ENCODE results near the gene CSF3R. TPM values are rescaled to one million over a fixed set of nuclear protein-coding genes. Genes with fewer than 3 reads are reported as not detected.

CSF3R gene
- total RNA-seq, 1 experiment from 2014 or later: not detected

GRCh38 chr1:36523230-36523495 lies 40.5 kb upstream of the CSF3R start:
- Mint-ChIP-seq H3K27ac (no peak overlapping the region), H3K4me3 (no peak overlapping the region), H3K9me3 (no peaks in the 10 kb centered on the region), H3K4me1 (peaks cover 27 to 30% of the 10 kb centered on the region in 2 experiments), H3K27me3 (ENCODE audit: low read depth) (no peaks in the 10 kb centered on the region), H3K36me3 (ENCODE audit: insufficient read depth in 1 of 3, low read depth in 3 of 3) (no peaks in the 10 kb centered on the region)
- H2BK20ac ChIP-seq (ENCODE audit: low read depth, low read length, poor library complexity, severe bottlenecking): no peak overlapping the region
- H3K27ac ChIP-seq (ENCODE audit: insufficient read length, low read depth, low read length): no peak overlapping the region
- no peak overlapping the region for H3K9ac ChIP-seq (ENCODE audit: extremely low read depth, insufficient read length, low read length)
- H4K8ac ChIP-seq (replicated peaks; ENCODE audit: insufficient read length, low read depth, low read length): no peak overlapping the region
- no peak overlapping the region for H2BK5ac ChIP-seq (ENCODE audit: insufficient read length, low read length)
- no peak overlapping the region for H2AFZ ChIP-seq (ENCODE audit: low read length)
- no peak overlapping the region for H4K91ac ChIP-seq (ENCODE audit: insufficient read length, low read depth, low read length)
- DNase-seq: no peak
- no peak overlapping the region for H3K4me2 ChIP-seq (ENCODE audit: insufficient read depth, insufficient read length, low read length)
- no peaks in the 10 kb centered on the region for H3K79me2 ChIP-seq (ENCODE audit: insufficient read depth, low read length)
- no peak overlapping the region for H2BK120ac ChIP-seq (ENCODE audit: low read depth, low read length, poor library complexity, severe bottlenecking)
- H3K23me2 ChIP-seq (ENCODE audit: insufficient read length, low read depth, low read length, poor library complexity, severe bottlenecking): no peaks in the 10 kb centered on the region
- H3K56ac ChIP-seq (ENCODE audit: insufficient read length, low read depth, low read length): no peak overlapping the region
- H3K4me1 ChIP-seq (ENCODE audit: insufficient read depth, low read length): peaks cover 8% of the 10 kb centered on the region; the same call in 1 of the 2 replicates
- H3T11ph ChIP-seq (ENCODE audit: low read length): no peak overlapping the region
- no peaks in the 10 kb centered on the region for H3K9me3 ChIP-seq (ENCODE audit: control insufficient read depth, low read depth, low read length)
- H4K5ac ChIP-seq (ENCODE audit: insufficient read length, low read depth, low read length): no peak overlapping the region
- H3K14ac ChIP-seq (ENCODE audit: insufficient read depth, low read length): no peak overlapping the region
- H2AK5ac ChIP-seq (ENCODE audit: insufficient read length, low read length): no peak overlapping the region
- H3K18ac ChIP-seq (ENCODE audit: insufficient read length, low read depth, low read length): no peak overlapping the region
- H3K79me1 ChIP-seq (ENCODE audit: insufficient read depth, low read depth, low read length, poor library complexity, severe bottlenecking): no peaks in the 10 kb centered on the region
- H3K27me3 ChIP-seq (ENCODE audit: insufficient read depth, low read length): no peaks in the 10 kb centered on the region
- TF ChIP-seq CTCF (conservative IDR thresholded peaks at IDR 0.05): no peak
- no peak overlapping the region for H2BK15ac ChIP-seq (ENCODE audit: low read depth, low read length)
- no peaks in the 10 kb centered on the region for H4K20me1 ChIP-seq (ENCODE audit: control insufficient read depth, insufficient read depth, insufficient read length)
- WGBS (ENCODE audit: extremely low coverage, insufficient read length, low lambda C conversion rate): no CpG with 5 or more reads among the region's 4 CpGs
- H2BK12ac ChIP-seq (ENCODE audit: insufficient read length, low read depth, low read length): no peak overlapping the region
- H3K4ac ChIP-seq (ENCODE audit: low read depth, low read length): no peak overlapping the region
- no peak overlapping the region for H3K23ac ChIP-seq (ENCODE audit: insufficient read length, low read depth, low read length)

Measured in H9 (cell line).